Stimulated activated CD8-positive, alpha-beta memory T cell treated with anti-CD3 and anti-CD28 coated beads, Interleukin-2, amount 100 ng/mL, for 48 hours (primary cell): ENCODE measurements around the gene FAM20A.
"Not testable (repeated sequence)": the region's sequence is repeated elsewhere in the genome, so short reads cannot be mapped to it uniquely, and the experiment has no call there.

Experiments used
- DNase-seq, 2 donors: peaks; one replicate each; pipeline ENCODE4 v3.0.0-alpha.2; 2020; ENCODE audit warnings: low read depth in 2 of 2

The FAM20A gene

DNA sequence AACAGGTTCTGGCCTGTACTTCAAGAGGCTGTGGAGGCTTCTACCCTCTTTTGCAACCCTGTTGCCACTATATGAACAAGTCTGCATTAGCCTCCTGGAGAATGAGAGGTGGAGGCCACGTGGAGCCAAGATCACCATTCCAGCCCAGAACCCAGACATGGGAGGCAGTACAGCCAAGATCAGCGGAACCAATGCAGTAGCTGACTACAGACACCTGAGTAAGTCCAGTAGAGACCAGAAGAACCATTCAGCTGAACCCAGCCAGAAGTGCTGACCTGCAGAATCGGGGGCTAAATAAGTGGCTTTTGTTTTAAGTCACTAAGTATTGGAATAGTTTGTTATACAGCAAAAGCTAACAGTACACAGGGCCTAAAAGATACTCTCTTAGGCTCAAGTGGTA, 12.1 kb downstream of the FAM20A start:
- no peak for DNase-seq

DNA sequence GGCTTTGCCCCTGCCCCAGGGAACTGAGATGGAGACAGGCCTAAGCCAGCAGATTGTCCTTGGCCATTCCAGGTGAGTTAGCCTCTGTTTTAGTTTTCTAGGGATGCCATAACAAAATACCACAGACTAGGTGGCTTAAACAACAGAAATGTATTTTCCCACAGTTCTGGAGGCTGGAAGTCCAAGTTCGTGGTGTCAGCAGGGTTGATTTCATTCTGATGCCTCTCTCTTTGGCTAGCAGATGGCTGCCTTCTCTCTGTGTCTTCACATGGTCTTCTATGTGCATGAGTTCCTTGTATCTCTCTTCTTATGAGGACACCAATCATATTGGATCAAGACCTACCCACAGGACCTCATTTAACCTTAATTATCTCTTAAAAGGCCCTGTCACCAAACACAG, 12.8 kb downstream of the FAM20A start:
- DNase-seq, result no peak

DNA sequence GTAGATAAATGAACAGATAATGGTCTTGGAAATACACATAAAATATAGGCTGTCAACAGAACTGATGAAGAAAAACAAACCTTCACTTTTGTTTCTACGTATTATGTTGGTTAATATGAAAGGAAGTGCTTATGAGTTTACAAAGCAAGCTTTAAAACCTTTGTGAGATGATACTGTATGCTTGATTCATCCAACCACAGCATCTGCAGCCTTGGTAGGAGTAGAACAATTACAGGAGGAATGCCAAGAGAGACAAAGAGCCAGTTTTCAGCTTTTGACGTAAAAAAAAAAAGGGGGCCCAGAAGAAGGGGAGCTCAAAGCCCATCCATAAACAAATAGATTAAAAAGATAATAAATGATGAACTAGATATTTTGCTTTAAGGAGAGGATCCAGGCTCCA, 13.3 kb downstream of the FAM20A start:
- no peak for DNase-seq

DNA sequence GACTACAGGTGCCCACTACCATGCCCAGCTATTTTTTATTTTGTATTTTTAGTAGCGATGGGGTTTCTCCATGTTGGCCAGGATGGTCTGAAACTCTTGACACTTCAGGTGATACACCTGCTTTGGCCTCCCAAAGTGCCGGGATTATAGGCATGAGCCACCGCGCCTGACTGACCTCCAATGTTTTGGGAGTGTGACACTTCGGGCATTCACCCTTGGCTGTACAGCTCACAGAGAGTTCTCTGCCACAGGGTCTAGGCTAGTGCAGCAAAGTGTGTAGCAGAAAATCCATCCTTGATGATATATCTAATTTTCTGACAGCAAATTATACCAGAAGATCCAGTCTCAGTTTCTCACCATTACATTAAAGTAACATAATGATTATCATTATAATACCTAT, 14.1 kb downstream of the FAM20A start:
- no peak for DNase-seq

DNA sequence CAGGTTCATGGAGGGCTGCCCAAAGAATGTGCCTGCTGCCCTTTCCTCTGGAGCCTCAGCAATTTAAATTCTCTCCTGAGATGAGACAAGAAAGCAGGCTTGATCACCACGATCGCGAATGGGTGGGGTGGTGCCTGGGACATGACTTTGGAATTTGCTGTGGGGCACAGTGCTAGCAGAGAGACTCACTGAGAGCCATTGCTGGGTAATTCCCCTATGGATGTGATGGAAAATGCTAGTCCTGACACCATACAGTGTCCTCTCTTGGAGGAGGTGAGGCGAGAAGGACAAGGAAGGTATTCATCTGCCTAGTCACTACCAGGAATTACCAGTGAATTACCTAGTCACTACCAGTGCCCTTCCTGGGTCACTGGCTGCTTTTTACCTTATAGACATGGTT, 15.5 kb downstream of the FAM20A start:
- no peak for DNase-seq

DNA sequence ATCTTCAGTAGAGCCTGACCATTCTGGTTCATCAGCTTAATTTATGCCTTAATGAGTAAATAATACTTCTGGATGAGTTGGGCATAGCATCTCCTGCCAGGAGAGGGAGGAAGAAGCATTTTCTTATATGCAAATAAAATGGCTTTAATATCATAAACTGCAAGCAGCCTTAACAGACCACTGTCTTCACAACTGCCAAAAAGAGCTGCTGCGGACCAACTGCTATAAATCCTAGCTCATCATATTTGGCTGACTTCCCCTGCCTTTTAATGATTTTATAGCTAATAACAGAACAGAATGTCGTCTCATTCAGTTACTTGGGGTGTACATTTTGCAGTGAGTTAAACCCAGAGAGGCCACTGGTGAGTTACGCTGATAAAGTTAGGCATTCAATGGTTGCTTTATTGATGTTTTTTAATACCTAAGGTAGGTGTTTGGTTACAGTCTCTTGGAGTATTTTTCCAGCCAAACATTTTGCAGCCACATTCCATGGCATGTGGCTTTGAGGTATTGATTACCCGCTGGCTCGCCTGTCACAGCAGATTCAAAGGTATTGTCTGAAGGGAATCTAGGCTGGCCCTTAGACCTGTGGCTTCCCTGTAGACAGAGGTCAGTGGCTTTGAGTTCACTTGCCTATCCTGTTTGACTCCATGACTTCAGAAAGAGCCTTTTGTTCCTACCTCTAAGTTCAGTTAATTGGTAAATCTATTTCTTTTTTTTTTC, 16.4 kb downstream of the FAM20A start:
- DNase-seq, result no peak

DNA sequence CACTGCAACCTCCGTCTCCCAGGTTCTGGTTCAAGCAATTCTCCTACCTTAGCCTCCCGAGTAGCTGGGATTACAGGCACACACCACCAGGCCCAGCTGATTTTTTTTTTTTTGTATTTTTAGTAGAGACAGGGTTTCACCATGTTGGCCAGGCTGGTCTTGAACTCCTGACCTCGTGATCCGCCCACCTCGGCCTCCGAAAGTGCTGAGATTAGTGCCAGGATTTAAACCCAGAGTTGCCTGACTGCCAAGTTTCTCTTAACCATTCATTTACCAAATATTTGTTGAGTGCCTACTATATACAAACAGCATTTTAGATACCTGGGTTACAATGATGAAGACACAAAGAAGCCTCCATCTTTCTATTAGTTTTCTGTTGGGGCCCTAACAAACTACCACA, 18.3 kb downstream of the FAM20A start:
- not testable (repeated sequence) for DNase-seq

DNA sequence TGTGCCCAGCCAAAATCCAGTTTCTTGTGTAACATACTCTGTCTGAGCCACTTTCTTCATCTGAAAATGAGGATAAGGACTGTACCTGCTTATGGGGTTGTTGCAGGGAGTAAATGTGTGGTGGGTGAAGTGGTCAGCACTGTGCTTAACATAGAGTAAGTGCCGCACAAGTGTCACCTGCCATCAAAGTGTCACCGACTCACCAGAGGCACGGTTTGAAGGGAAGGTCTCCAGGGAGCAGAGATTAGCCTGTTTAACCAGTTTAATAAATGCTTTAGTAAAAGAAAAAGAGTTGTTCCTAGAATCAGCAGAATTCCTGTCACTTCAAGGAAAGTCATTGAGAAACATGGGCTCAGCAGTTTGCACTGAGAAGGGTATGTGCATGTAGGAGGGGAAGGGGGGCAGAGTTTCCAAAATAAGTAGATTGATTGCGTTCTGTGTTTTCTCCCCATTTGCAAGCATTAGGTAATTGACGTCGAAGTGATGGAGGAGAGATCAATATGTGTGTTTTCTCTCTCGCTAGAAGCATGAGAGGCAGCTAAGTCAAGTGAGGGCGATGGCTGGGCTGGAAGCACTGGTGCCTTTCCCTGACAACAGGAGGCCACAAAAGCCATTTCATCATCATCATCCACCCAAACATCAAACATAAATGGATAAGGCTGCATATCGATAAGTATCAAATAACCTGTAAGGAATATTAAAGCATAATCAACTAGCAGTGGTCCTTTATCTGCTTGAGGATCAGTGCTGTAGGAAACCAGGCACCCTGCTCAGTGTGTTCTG, 19.1 kb downstream of the FAM20A start:
- no peak for DNase-seq

DNA sequence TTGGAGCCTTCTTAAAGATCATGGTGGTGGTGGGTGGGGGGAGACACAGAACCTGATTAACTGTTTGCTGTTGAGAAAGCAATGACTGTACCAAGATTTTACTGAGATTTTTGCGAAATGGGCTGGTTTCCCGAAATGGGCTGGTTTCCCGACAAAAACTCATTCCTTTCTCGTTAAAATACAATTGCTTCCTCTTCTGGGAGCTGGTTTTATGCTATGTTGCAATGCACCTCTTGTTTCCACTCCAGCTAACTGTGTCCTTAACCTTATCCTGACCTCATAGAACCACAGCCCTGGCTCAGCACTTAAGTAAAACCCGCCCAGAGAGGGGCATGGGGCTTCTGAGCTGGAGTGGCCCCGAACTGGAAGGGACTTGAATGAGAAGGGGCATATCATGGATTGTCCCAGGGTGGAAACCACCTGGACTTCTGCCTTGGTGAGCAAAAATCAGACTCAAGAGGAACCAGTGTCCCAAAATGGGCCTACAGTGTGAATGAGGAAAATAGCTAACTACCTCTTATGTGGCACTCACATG, 20.9 kb downstream of the FAM20A start:
- DNase-seq, result no peak

DNA sequence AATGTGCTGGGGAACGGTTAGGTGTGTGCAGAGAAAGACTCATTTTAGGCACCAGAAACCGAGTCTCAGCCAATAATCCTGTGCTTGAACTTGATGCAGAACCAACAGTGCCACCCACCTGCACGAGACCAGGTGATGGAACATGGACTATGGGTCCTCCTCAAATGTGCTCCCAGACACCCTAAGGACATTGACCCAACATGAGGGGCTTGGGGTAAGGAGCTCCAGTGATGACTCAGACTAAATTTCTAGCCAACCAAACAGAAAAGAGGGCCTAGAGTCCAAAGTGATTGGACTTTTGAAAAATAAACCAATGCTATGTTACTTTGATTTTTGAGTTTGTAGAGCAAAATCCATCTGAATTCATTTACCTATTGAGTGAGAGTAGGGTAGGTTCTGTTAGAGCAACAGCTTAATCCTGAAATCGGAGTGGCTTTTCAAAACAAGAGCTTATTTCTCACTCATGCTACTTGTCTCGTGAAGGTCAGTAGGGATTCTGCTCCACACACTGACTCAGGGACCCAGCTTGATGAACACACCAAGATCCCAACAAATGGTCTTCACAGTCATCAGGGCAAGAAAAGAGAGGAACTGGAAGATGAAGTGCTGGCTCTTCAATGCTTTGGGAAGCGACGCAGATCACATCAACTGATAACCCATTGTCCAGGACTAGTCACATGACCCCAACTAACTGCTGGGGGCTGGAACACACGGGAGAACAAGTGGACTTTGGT, 21.8 kb downstream of the FAM20A start:
- no peak for DNase-seq

DNA sequence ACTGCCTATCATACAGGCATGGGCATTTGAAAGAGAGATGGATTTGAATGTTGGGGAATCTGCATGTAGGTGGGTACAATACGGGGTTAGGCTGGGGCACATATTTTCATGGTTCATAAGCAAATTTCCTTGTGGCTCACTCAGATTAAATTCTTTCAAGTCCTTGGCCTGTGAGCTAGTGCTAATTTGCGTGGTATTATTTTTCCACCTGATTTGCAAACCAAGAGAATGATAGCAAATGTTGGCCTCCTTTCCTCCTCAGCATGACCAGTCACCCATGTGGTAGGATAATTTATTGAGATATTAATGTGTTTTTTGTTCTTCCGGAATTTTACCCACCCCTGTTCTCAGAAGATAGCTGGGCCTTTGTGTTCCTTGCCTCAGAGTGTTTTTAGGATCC, 22.9 kb downstream of the FAM20A start:
- DNase-seq, result no peak

DNA sequence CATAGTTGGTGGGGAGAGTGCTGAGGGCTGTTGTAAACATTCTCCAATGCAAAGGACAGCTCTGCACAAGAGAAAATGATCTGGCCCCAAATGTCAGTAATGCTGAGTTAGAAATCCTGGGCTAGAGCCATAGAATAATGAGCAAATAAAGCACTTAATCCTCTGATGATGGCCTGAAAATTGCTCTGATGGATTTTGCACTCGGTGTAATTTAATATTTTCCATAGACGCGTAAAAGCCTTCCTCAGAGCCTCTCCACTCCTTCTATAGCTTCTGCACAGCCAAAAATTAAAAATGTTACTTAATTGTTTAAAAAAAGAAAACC, 23.7 kb downstream of the FAM20A start:
- no peak for DNase-seq

DNA sequence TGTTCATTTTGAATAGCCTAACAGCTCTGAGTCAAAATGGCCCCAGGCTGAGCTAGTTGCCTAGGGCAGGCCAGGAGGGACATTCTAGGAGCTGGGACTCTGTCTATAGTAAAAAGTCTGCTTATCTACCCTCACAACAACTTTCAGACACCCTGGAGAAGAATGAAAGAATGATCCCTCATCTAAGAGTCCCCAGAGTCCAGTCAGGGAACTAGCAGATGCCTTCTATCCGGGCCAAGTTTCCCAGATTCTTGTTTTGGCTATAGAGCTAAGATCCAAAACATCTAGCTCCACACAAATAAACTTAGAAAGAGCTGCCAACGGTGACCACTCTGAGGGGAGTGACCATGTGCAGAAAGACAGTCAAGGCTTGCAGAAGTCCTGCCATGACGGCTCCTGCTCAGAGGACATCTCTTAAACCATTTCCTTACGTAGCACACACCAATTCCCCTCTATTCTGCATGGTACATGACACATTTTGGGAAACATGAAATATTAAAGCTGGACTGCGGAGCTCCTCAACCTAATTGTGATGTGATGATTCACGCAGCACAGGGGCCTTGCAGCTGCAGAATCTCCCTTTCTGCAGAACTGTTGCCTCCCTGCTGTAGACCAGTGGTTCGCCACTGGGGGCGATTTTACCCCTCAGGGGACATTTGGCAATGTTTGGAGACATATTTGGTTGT, 24.2 kb downstream of the FAM20A start:
- no peak for DNase-seq

DNA sequence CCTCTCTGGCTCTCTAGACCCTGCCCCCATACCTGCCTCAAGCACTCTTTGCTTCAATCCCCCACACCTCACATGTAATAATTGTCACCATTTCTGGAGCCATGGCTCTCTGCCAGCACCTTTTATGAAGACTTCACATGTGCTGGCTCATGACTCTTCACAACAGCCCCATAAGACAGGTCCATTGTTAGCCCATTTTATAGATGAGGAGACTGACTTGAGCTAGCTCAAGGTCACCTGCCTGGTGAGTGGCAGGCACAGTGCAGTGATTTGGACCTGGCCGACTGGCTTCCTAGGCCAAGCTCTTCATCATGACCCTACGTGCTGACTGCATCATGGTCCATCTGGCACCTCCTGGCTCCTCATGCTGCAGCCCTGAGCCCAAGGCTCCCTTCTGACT, 25.0 kb downstream of the FAM20A start:
- DNase-seq, result no peak

DNA sequence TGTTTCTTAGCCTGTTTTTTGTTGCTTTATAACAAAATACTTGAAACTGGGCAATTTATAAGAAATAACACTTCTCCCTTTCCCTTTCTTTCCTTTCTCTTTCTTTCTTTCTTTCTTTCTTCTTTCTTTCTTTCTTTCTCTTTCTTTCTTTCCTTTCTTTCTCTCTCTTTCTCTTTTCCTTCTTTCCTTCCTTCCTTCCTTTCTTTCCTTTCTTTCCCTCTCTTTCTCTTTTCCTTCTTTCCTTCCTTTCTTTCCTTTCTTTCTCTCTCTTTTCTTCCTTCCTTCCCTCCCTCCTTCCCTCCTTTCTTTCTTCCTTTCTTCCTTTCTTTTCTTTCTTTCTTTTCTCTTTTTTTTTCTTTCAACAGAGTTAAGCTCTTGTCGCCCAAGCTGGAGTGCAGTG, 27.8 kb downstream of the FAM20A start:
- no peak for DNase-seq

DNA sequence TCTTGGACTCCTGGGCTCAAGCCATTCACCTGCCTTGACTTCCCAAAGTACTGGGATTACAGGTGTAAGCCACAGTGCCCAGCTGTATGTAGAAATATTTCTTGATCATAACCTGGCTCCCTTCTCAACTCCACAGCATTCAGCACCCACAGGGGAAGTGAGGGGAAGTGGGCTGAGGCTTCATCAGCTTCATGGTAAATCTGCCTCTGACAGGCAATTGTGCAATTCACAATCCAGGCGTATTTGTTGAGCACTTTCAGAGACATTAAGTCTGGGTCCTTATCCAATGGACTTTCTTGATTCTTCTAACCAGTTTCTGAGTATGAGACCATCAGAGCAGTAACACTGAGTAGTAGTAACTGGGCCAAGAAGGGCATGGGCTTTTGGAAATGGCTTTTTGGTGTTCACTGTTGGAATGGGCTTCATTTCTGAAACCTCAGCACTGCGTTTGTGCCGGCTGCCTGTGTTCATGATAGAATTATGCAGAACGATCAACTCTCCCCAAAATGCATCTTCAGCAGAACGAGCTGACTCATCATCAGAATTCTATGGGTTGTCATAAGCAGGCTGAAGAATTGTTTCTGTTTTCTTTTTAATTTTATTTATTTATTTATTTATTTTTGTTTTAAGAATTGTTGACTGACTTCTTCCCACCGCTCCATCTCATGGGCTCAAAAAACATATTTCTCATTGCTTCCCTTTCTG, 28.9 kb downstream of the FAM20A start:
- no peak for DNase-seq

DNA sequence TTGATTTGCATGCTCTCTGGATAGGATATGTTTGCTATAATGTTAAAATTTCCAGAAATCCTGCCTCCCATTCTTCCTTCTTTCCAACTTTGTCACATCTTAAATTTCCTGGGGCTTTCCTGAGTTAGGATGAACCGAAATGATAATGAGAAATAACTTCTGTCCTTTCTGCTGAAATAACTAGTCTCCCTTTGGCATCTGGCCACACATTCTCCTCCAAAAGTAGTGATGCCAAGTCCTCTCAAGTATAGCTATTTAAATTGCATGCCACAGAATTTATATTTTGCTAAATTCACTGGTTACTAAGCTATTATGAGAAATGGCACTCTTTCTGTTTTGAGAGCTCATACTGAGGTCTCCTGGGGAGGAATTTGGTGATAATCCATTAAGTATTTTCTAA, 30.6 kb downstream of the FAM20A start:
- no peak for DNase-seq

DNA sequence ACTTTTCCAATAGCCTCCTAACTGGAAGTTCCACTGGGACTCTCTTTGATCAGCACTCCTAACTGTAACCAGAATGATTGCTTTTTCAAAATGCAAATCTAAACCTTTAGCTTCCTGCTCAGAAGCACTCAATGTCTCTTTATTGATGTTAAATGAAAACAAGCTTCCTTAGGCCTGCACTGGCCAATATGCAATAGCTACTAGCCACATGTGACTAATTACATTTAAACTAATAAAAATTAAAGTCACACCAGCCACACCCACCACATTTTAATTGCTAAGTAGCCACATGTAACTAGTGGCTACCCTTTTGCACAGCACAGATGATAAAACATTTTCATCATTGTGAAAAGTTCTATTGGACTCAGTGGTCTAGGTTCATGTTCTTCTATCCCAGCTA, 31.8 kb downstream of the FAM20A start:
- DNase-seq, result no peak

DNA sequence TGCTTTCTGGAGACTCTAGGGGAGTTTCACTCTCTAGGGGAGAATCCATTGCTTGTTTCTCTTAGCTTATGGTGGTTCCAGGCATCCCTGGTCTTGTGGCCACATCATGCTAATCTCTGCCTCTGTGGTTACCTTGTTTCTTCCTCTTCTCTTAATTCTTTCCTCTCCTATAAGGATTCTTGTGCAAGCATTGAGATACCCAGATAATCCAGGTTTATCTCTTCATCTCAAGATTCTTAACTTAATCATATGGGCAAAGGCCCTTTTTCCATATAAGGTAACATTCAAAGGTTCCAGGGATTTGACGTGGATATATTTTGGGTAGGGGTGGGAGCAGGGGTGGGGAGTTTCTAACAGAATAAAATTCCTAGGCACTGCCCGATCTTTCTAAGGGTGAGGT, 32.6 kb downstream of the FAM20A start:
- DNase-seq, result no peak

DNA sequence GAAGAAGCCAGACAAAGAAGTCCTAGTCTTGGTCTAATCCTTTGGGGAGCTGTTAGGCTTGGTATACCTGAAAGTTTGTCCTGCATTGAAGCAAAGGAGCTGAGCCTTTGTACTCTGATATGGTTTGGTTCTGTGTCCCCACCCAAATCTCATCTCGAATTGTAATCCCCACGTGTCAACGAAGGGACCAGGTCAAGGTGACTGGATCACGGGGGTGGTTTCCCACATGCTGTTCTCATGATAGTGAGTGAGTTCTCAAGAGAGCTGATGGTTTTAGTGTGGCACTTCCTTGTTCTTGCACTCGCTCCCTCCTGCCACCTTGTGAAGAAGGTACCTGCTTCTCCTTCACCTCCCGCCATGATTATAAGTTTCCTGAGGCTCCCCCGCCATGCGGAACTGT, 33.6 kb downstream of the FAM20A start:
- no peak for DNase-seq

DNA sequence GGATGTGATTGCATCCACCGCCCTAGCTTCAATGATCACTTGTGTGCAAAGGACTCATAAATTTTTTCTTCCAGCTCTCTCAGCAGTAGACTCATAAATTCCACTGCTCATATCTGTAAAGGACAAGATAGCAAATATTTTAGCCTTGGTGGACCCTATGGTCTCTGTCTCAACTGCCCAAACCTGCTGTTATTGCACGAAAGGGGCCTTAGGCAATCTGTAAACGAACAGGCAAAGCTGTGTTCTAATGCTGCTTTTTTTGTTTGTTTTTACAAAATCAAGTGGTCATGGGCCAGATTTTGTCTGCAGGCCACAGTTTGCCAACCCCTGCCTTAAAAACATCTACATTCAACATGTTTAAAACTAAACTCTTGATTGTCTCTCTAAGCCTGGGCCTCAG, 34.1 kb downstream of the FAM20A start:
- DNase-seq, result no peak

DNA sequence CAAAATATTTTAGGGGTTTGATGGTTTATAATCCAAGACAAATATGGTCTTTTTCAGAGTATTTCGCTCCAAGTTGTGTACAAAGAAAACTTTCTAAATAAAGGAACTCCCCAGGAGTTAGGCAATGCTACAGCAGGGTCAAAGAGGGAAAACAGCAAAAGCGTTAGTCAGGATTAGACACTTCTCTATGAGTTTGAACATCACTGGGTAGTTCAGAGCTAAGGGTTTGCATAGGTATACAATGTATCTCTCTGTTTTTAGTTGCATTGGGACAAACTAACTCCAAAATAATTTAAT, 34.8 kb downstream of the FAM20A start:
- no peak for DNase-seq
